ENCODE results near the gene IFNA16. TPM values are rescaled to one million over a fixed set of nuclear protein-coding genes. Genes with fewer than 3 reads are reported as not detected.
"Not testable (repeated sequence)": the region's sequence is repeated elsewhere in the genome, so short reads cannot be mapped to it uniquely, and the experiment has no call there.

Gene IFNA16
- total RNA-seq, 4 donors from 2014 or later = not detected

DNA sequence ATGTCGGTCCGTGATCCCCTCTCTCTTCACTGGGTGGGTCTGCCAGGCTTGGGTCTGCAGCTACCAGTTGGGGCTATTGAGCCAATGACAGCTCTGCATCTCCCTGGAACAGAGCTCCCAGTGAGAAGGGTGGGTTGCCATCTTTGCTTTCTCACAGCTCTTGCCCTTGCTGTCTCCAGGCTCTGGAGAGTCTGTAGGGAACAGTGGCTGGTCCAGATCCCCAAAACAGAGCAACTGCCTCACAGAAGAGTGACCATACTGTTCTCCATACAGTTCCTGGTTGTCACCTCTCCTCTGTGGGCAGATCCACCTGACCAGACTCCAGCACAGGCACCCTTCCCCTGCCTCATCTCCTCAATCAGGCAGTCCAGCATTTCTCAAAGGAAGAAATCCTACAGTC lies 16.1 kb upstream of the IFNA16 start:
- no peak for TF ChIP-seq CTCF (IDR thresholded peaks at IDR 0.05)
- no peak for TF ChIP-seq POLR2A (IDR thresholded peaks at IDR 0.05)
- intact Hi-C loops (cut with DNase I; ENCODE audit: low total_unique reads) = no loop called here
- WGBS, 2 donors = 96 to 100% methylated on average over 2 of the region's 2 CpGs
- no peak overlapping the region for H3K4me3 ChIP-seq (ENCODE audit: low read depth, poor library complexity, severe bottlenecking)
- no peak for DNase-seq (ENCODE audit: low spot score in 2 of 2)

DNA sequence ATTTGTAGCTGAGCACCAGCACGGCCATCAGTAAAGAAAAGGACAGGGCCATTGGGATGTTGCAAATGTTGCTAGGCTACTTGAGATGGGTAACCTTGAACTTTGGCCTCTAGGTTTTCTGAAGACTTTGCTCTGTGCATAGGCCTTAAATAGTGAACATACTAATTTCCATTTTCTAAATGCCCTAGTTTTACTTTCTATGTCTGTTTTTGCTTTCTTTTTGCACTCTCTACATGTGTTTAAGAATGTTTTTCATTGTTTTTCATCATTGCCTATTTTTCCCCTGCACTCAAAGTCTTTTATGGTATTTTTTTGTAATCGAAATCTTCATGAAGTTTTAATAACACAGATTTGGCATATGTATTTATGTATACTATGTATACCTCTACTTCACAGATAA lies 11.0 kb upstream of the IFNA16 start, which contains the start of gene IFNA17:
Gene IFNA17, minus strand, starts transcription at position 101 of the 400 bp plus-strand sequence. Its CDS starts 49 bp downstream, at position 52.
- intact Hi-C loops (cut with DNase I; ENCODE audit: low total_unique reads) = no loop called here
- DNase-seq (ENCODE audit: low spot score in 2 of 2) = no peak
- WGBS, 2 donors = 72 to 80% methylated on average over 2 of the region's 2 CpGs
- TF ChIP-seq CTCF (IDR thresholded peaks at IDR 0.05) (no peak), POLR2A (IDR thresholded peaks at IDR 0.05) (no peak)
- H3K4me3 ChIP-seq (ENCODE audit: low read depth, poor library complexity, severe bottlenecking) = no peak within 1 kb of the TSS

- H3K4me3 ChIP-seq (ENCODE audit: low read depth, poor library complexity, severe bottlenecking); DNase-seq (ENCODE audit: low spot score in 2 of 2); intact Hi-C loops (cut with DNase I; ENCODE audit: low total_unique reads): not testable (repeated sequence)
- 43 to 52% methylated on average over 5 of the region's 5 CpGs for WGBS, 2 donors
Measured at GRCh38 chr9:21213411-21214326, 3.4 kb downstream of the IFNA16 start.

- 30 to 78% methylated on average over 2 of the region's 2 CpGs for WGBS, 2 donors
Measured at GRCh38 chr9:21212160-21212559, 5.0 kb downstream of the IFNA16 start.

DNA sequence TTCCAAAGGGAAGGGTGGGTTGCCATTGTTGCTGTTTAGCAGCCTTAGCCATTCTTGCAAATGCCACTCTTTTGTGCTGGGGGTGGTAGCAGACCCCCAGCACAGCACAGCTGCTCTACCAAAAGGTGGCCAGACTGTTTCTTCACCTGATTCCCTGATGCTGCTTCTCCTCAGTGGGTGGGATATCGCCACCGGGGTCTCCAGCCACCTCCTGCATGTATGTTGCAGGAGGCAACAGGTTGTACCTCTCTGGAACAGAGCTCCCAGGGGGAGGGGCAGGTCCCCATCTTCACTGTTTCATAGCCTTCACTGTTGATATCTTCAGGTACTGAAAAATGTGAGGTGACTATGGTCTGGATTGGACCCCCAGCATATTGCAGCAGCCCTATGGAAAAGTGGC lies 6.3 kb downstream of the IFNA16 start:
- intact Hi-C loops (cut with DNase I; ENCODE audit: low total_unique reads); DNase-seq (ENCODE audit: low spot score in 2 of 2); H3K4me3 ChIP-seq (ENCODE audit: low read depth, poor library complexity, severe bottlenecking): not testable (repeated sequence)
- WGBS, 2 donors = 60 to 100% methylated on average over 1 to 2 of the region's 2 CpGs

More at GRCh38 chr9:21212160-21212559, 5.0 kb downstream of the IFNA16 start:
- intact Hi-C loops (cut with DNase I; ENCODE audit: low total_unique reads); H3K4me3 ChIP-seq (ENCODE audit: low read depth, poor library complexity, severe bottlenecking); DNase-seq (ENCODE audit: low spot score in 2 of 2): not testable (repeated sequence)

DNA sequence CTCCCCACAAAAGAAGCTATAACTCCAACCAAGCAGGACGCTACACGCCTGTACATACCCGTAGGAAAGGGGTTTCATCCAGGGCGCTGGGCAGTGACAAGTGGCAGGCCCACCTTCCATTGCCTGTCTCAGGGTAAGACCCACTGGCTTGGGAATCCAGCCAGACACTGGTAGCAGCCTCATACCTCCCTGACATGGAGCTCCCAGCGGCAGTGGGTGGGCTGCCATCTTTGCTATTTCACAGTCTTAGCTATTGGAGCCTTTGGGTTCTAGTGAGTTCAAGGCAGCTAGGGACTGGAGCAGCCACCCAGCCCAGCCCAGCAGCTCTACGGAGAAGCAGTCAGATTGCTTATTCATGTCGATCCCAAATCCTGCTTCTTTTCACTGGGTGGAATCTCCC lies 6.8 kb downstream of the IFNA16 start:
- no peak overlapping the region for H3K4me3 ChIP-seq (ENCODE audit: low read depth, poor library complexity, severe bottlenecking)
- DNase-seq (ENCODE audit: low spot score in 2 of 2) = no peak
- intact Hi-C loops (cut with DNase I; ENCODE audit: low total_unique reads) = no loop called here
- WGBS, 2 donors = 83 to 91% methylated on average over 3 to 7 of the region's 7 CpGs
- no peak for TF ChIP-seq CTCF (IDR thresholded peaks at IDR 0.05)
- TF ChIP-seq POLR2A (IDR thresholded peaks at IDR 0.05) = no peak

DNA sequence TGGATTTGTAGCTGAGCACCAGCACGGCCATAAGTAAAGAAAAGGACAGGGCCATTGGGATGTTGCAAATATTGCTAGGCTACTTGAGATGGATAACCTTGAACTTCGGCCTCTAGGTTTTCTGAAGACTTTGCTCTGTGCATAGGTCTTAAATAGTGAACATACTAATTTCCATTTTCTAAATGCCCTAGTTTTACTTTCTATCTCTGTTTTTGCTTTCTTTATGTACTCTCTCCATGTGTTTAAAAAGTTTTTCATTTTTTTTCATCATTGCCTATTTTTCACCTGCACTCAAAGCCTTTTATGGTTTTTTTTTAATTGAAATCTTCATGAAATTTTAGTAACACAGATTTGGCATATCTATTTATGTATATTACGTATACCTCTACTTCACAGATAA lies 10.1 kb downstream of the IFNA16 start, which contains the start of gene IFNA10:
Gene IFNA10, minus strand, starts transcription at position 101 of the 400 bp plus-strand sequence. Its CDS starts 46 bp downstream, at position 55.
- WGBS, 2 donors = 86 to 96% methylated on average over 3 of the region's 3 CpGs
- intact Hi-C loops (cut with DNase I; ENCODE audit: low total_unique reads); DNase-seq (ENCODE audit: low spot score in 2 of 2); H3K4me3 ChIP-seq (ENCODE audit: low read depth, poor library complexity, severe bottlenecking): not testable (repeated sequence)

- no peak overlapping the region for H3K4me3 ChIP-seq (ENCODE audit: low read depth, poor library complexity, severe bottlenecking)
- TF ChIP-seq CTCF (IDR thresholded peaks at IDR 0.05) (no peak), POLR2A (IDR thresholded peaks at IDR 0.05) (no peak)
- intact Hi-C loops (cut with DNase I; ENCODE audit: low total_unique reads) = no loop called here
- DNase-seq (ENCODE audit: low spot score in 2 of 2) = no peak
Measured at GRCh38 chr9:21205204-21205603, 11.9 kb downstream of the IFNA16 start.

GRCh38 chr9:21202105-21202504 lies 15.0 kb downstream of the IFNA16 start, which contains the start of gene IFNA7:
Gene IFNA7, minus strand, starts transcription at chr9:21202205. Its CDS starts 40 bp downstream, at chr9:21202165.
- DNase-seq (ENCODE audit: low spot score in 2 of 2); intact Hi-C loops (cut with DNase I; ENCODE audit: low total_unique reads): not testable (repeated sequence)
- 62 to 69% methylated on average over 4 of the region's 4 CpGs for WGBS, 2 donors

DNA sequence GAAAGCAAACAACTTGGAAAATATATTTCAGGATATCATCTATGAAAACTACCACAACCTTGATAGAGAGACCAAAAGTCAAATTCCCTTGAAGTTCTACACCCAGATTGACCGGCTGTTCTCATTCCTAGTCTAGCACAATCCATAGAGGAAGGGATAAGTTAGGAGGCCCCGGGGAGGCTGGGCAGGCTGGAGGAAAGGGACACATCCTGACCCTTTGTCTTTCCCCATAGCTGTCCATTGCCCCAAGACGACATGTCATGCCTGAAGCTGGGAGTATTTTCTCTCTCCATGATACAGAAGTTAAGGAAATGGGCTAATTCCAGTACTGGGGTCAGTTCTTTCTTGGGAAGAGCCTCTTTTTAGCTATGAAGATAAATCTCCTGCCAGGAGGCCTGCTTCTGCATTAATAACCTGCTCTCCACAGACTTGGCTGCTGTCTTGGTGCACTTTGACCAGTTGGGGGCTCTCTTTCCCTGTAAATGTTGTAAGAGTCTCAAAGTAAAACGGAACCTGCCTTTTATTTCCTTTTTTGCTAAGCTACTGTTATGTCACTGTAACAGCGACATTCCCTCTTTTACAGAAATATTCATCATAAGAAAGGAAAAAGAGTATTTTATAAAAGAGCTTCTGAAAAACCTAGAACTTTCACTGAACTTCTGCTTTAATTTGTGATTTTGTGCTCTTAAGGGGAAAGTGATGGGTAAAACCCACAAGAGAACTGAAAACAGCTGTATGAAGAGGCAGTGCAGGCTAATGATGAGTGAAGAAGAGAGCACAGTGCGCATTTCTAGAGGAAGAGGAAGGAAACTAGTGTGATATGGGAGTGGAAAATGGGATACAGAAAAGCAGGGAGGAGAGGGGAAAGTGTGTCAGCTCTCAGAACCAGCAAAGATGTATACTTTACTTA lies 22.0 kb downstream of the IFNA16 start:
- DNase-seq (ENCODE audit: low spot score in 2 of 2); H3K4me3 ChIP-seq (ENCODE audit: low read depth, poor library complexity, severe bottlenecking); intact Hi-C loops (cut with DNase I; ENCODE audit: low total_unique reads): not testable (repeated sequence)
- 36 to 51% methylated on average over 6 of the region's 6 CpGs for WGBS, 2 donors

More at GRCh38 chr9:21202105-21202504, 15.0 kb downstream of the IFNA16 start, which contains the start of gene IFNA7:
- H3K4me3 ChIP-seq (ENCODE audit: low read depth, poor library complexity, severe bottlenecking) = not testable (repeated sequence)
